Ovary (tissue), 3 donors: Measurements from ENCODE around the gene HELB.

Experiments
- CTCF ChIP-seq, 3 donors: fragments of 450-650 bp in 2 of 3; fragments of 200-600 bp in 1 of 3; IDR thresholded peaks; one replicate each; pipeline versions ENCODE4 v1.5.1 to v1.8.0; 2016 to 2022; ENCODE audit warnings: antibody characterized with exemption in 3 of 3, mild to moderate bottlenecking in 1 of 3
- EP300 ChIP-seq: sonication (generic); formaldehyde crosslinking; IDR thresholded peaks from one replicate; pipeline ENCODE4 v1.6.1; 2017; ENCODE audit warnings: antibody characterized with exemption
- POLR2A ChIP-seq: fragments of 450-650 bp; IDR thresholded peaks from one replicate; pipeline ENCODE4 v1.6.1; 2017; ENCODE audit warnings: antibody characterized with exemption, mild to moderate bottlenecking, moderate library complexity
- donor health status: DM: no; HTN: no; CAD: no.

DNA sequence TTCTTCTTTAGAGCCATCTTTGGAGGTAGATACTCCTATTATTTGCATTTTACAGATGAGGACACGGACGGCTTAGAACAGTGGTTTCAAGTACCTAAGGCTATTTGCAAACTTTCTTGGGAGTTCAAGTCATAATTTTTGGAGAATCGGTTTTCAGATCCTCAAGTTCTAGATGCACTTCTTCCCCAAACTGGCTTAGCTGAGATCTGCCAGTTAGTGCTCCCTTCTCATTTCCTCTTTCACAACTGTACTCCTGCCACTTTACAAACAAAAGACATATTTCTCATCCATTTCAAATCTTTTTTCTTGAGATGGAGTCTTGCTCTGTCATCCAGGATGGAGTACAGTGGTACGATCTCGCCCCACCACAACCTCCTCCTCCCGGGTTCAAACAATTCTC, 77.3 kb downstream of the HELB start:
- TF ChIP-seq CTCF (IDR thresholded peaks at IDR 0.05) (no peak), POLR2A (no peak), EP300 (no peak)
